K562 (cell line): ENCODE results near the gene USP9Y. TPM values are rescaled to one million over a fixed set of nuclear protein-coding genes. Genes with fewer than 3 reads are reported as not detected.

ENCODE experiments used
- ATAC-seq: fragments of 200-7000 bp; cut with Tn5 transposase; 3 replicates; pipeline ENCODE4 v1.9.1; 2020; ENCODE audit warnings: moderate library complexity
- BruUV-seq: library from RNA; stranded (reverse); fragments of 400-500 nt; replicated peaks from 2 replicates; lab custom pipeline; 2021; lab: Mats Ljungman, UMichigan
- CTCF ChIA-PET: fragments of 300-600 bp; formaldehyde crosslinking; extraction: SDS; loops from one replicate; lab custom pipeline; 2021; ENCODE audit warnings: low intra/inter-chr PET ratio; lab: Yijun Ruan, JAX
- POLR2A ChIA-PET: fragments of 300-600, 350-650 bp; sonication (Branson Sonifier 250); formaldehyde crosslinking; extraction: SDS; loops from one replicate; lab custom pipeline; 2021; ENCODE audit warnings: antibody characterized with exemption, inconsistent platforms; lab: Yijun Ruan, JAX
- DNase-seq, 4 experiments: peaks; one replicate each; pipeline versions ENCODE4 v3.0.0 to v3.0.0-alpha.2; 2011 to 2018; ENCODE audit warnings: low spot score in 3 of 4, mixed read lengths in 3 of 4; ENCODE audit errors: extremely low read depth in 1 of 4
- FAIRE-seq: peaks from 2 replicates; lab custom pipeline; 2011; peaks lifted over from hg19 to GRCh38; lab: Jason Lieb, UNC
- H2AFZ ChIP-seq: 2 replicates; pipeline ENCODE4 v1.6.0; 2011; ENCODE audit warnings: low read depth, low read length, control low read depth, inconsistent platforms
- H3K27ac ChIP-seq: fragments of 200-600 bp; 3 replicates; pipeline ENCODE4 v1.8.0; 2011; ENCODE audit warnings: low read depth, mild to moderate bottlenecking, control low read depth, inconsistent platforms, low read length, moderate library complexity, mixed read lengths; ENCODE audit errors: extremely low read depth
- H3K27me3 ChIP-seq, 2 experiments: fragments of 300-600 bp in 1 of 2; 2 replicates in 1 of 2; 3 replicates in 1 of 2; pipeline versions ENCODE4 v1.6.0 to v1.8.0; 2011; ENCODE audit warnings: inconsistent platforms in 2 of 2, low read length in 2 of 2, mild to moderate bottlenecking in 1 of 2, mixed read lengths in 1 of 2, moderate library complexity in 1 of 2; ENCODE audit not compliant: control insufficient read depth in 2 of 2, insufficient read depth in 2 of 2
- H3K36me3 ChIP-seq: fragments of 300-600 bp; 3 replicates; pipeline ENCODE4 v1.8.0; 2011; ENCODE audit warnings: mild to moderate bottlenecking, low read length, inconsistent platforms; ENCODE audit not compliant: control insufficient read depth, insufficient read depth
- H3K4me1 ChIP-seq, 2 experiments: fragments of 200-600 bp in 1 of 2; replicated peaks in 1 of 2; 2 replicates in 1 of 2; 3 replicates in 1 of 2; pipeline versions ENCODE4 v1.5.1 to v1.8.0; 2011; ENCODE audit warnings: inconsistent platforms in 2 of 2, low read length in 2 of 2, mild to moderate bottlenecking in 1 of 2, mixed read lengths in 1 of 2, moderate library complexity in 1 of 2; ENCODE audit not compliant: control insufficient read depth in 2 of 2, insufficient read depth in 2 of 2
- H3K4me2 ChIP-seq: 2 replicates; pipeline ENCODE4 v1.6.1; 2011; ENCODE audit warnings: low read length, control low read depth, inconsistent platforms, mixed read lengths; ENCODE audit not compliant: insufficient read depth
- H3K4me3 ChIP-seq: fragments of 200-600 bp; sonication (generic), shearing (Covaris generic); 2 replicates; pipeline ENCODE4 v1.5.1; 2016; ENCODE audit warnings: control low read depth, inconsistent platforms
- H3K79me2 ChIP-seq: fragments of 200-600 bp; 3 replicates; pipeline ENCODE4 v1.8.0; 2011; ENCODE audit warnings: low read length, inconsistent platforms; ENCODE audit not compliant: control insufficient read depth, insufficient read depth
- H3K9ac ChIP-seq, 2 experiments: 2 replicates each; pipeline versions ENCODE4 v1.6.0 to v1.6.1; 2011; ENCODE audit warnings: low read depth in 2 of 2, low read length in 2 of 2, control low read depth in 1 of 2, inconsistent platforms in 1 of 2, mild to moderate bottlenecking in 1 of 2, mixed read lengths in 1 of 2; ENCODE audit not compliant: insufficient read depth in 1 of 2
- H3K9me1 ChIP-seq: one replicate; pipeline ENCODE4 v1.6.0; 2011; ENCODE audit warnings: inconsistent platforms, mild to moderate bottlenecking, low read length, moderate library complexity; ENCODE audit not compliant: control insufficient read depth, insufficient read depth
- H3K9me3 ChIP-seq: replicated peaks from 2 replicates; pipeline ENCODE4 v1.5.1; 2011; ENCODE audit warnings: low read depth, low read length, inconsistent platforms; ENCODE audit not compliant: control insufficient read depth, insufficient read depth
- H4K20me1 ChIP-seq: replicated peaks from 2 replicates; pipeline ENCODE4 v1.6.1; 2011; ENCODE audit warnings: low read length, inconsistent platforms, mixed read lengths; ENCODE audit not compliant: control insufficient read depth, insufficient read depth
- ETV5 ChIP-seq: sonication (generic); formaldehyde crosslinking; IDR thresholded peaks from 2 replicates; pipeline ENCODE4 v1.4.0; 2020; ENCODE audit warnings: low read depth, mild to moderate bottlenecking, missing genetic modification reagents
- FOXP1 ChIP-seq: sonication (generic); formaldehyde crosslinking; IDR thresholded peaks from 2 replicates; pipeline ENCODE4 v1.8.0; 2022; ENCODE audit warnings: mild to moderate bottlenecking, missing genetic modification reagents
- JUND ChIP-seq, 2 experiments: IDR thresholded peaks; 2 replicates in 1 of 2; 3 replicates in 1 of 2; pipeline ENCODE4 v1.6.1; 2011; ENCODE audit warnings: borderline replicate concordance in 2 of 2, low read depth in 2 of 2, low read length in 2 of 2, improper control_type of control experiment in 1 of 2, missing biosample characterization in 1 of 2, missing genetic modification characterization in 1 of 2, missing genetic modification reagents in 1 of 2
- MTA1 ChIP-seq: fragments of 450-650 bp; IDR thresholded peaks from 2 replicates; pipeline ENCODE4 v1.6.1; 2017; ENCODE audit warnings: borderline replicate concordance
- NCOA2 ChIP-seq, 2 experiments: fragments of 450-650 bp; IDR thresholded peaks; 2 replicates each; pipeline ENCODE4 v1.6.1; 2018; ENCODE audit warnings: mild to moderate bottlenecking in 2 of 2, moderate library complexity in 1 of 2; ENCODE audit not compliant: partially characterized antibody in 2 of 2
- RNF2 ChIP-seq: sonication (generic); IDR thresholded peaks from 2 replicates; pipeline ENCODE4 v1.6.1; 2016
- ZNF12 ChIP-seq: sonication (generic); formaldehyde crosslinking; IDR thresholded peaks from 2 replicates; pipeline ENCODE4 v1.4.0; 2020; ENCODE audit warnings: mild to moderate bottlenecking, missing genetic modification reagents
- ZNF311 ChIP-seq: fragments of 250-450 bp; sonication (Bioruptor Pico); IDR thresholded peaks from 2 replicates; pipeline ENCODE4 v1.4.0; 2020; ENCODE audit warnings: mild to moderate bottlenecking, moderate library complexity
- ZNF57 ChIP-seq: fragments of 450-650 bp; formaldehyde crosslinking; IDR thresholded peaks from 2 replicates; pipeline ENCODE4 v1.4.0; 2020; ENCODE audit warnings: mild to moderate bottlenecking, moderate library complexity
- ZNF586 ChIP-seq: fragments of 450-650 bp; formaldehyde crosslinking; conservative IDR thresholded peaks from 2 replicates; pipeline ENCODE4 v1.4.0; 2020; ENCODE audit warnings: mild to moderate bottlenecking, moderate library complexity
- ZNF785 ChIP-seq: fragments of 250-450 bp; sonication (Bioruptor Pico); IDR thresholded peaks from 2 replicates; pipeline ENCODE4 v1.4.0; 2020; ENCODE audit warnings: mild to moderate bottlenecking
- WGBS: fragments of 100-300 bp; shearing (Covaris generic); methylation state at CpG from one replicate; pipeline ENCODE4 v1.1.6; 2016; ENCODE audit warnings: low coverage, mixed read lengths; ENCODE audit not compliant: insufficient coverage; ENCODE audit errors: missing lambda C conversion rate; 5-methylcytosine and 5-hydroxymethylcytosine counted together
- in situ Hi-C: fragments of 300-500 bp; cut with MboI; formaldehyde crosslinking; loops from 4 replicates; pipeline ENCODE4 v1.15.0; 2018; ENCODE audit warnings: inconsistent platforms, mixed read lengths
- intact Hi-C: fragments of 100-400 bp; cut with micrococcal nuclease; formaldehyde crosslinking; loops from 2 replicates; pipeline ENCODE4 v1.14.2; 2022
- polyA plus RNA-seq, 8 experiments: library from polyadenylated mRNA; depleted of rRNA in 4 of 8; stranded (reverse) in 5 of 8; unstranded in 3 of 8; fragments of >200 nt; fragmentation: Nextera tagmentation in 2 of 8; fragmentation: Illumina TruSeq in 1 of 8; extraction: Ambion mirVana in 2 of 8; extraction: Trizol in 1 of 8; gene quantifications; 2 replicates each; pipeline versions ENCODE4 v1.2.1 to v1.2.3, GENCODE V29; 2011 to 2014; ENCODE audit warnings: inconsistent platforms in 1 of 8, missing spikeins in 1 of 8
- total RNA-seq, 7 experiments: library from RNA; depleted of rRNA in 6 of 7; stranded (reverse); fragments of >200 nt in 6 of 7; fragmentation: Illumina TruSeq in 2 of 7; extraction: Trizol in 2 of 7; gene quantifications; 2 replicates each; pipeline versions ENCODE4 v1.2.1 to v1.2.3, GENCODE V29; 2011 to 2021; ENCODE audit warnings: low replicate concordance in 1 of 7
- TF ChIP-seq, protein P1 (sequence below): fragments of 250-450 bp; sonication (Bioruptor Pico); IDR thresholded peaks from 2 replicates; pipeline ENCODE4 v1.8.0; 2022; ENCODE audit warnings: inconsistent platforms
- TF ChIP-seq, protein P2 (sequence below): conservative IDR thresholded peaks from 2 replicates; pipeline ENCODE4 v1.6.1; 2011; ENCODE audit warnings: low read depth, mild to moderate bottlenecking, low read length; ENCODE audit not compliant: control insufficient read depth
- TF ChIP-seq, protein P3 (sequence below): IDR thresholded peaks from 3 replicates; pipeline ENCODE4 v1.6.1; 2011; ENCODE audit warnings: borderline replicate concordance, mild to moderate bottlenecking; ENCODE audit not compliant: insufficient read length, insufficient read depth

The USP9Y gene
- total and polyA plus RNA-seq, 9 of the 15 experiments (the other 6 are each of a cell fraction or from before 2014, with no cell fraction given), result 0.13 TPM; not detected in 8

DNA sequence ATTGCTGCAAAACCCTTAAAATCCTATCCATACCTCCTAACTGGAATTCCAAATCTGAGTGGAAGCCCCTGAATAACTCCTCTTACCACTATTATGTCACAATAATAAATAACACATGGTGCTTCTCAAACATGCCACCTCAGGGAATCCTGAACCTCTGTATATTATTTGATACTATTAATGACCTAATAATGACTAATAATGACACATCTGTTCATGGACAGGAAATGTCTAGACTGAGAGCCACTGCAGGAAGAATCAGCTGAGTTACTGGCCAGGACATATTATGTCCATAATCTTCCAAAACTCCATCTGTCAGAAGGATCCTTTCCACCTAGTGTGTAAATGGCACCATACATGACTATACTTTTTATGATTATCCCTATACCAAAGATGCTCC is 195.9 kb downstream of the USP9Y start:
- TF ChIP-seq NCOA2 (IDR thresholded peaks at IDR 0.05; ENCODE audit: partially characterized antibody in 2 of 2) (no peak), ZNF586 (CRISPR knock-in tag) (no peak), ZNF785 (no peak), FOXP1 (no peak)
- FAIRE-seq, result no peak
- H4K20me1 ChIP-seq, result no peaks in the 10 kb centered on the region

DNA sequence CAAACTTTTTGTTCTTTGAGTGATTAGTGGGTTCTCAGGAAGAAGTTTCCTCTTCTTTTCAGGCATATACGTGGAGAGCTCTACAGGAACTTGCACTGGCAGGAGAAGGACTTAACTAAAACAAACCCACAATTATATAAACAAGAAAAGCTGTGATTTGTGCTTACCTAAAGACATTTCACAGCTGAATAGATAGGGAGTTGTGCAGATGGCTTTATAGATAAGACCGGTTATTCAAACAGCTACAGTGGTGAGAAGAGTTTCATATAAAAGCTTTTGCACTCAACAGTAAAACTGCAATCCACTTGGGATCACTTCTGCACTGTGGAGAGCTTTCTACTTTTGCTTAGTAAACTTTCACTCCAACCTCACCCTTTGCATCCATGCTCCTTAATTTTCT is 197.6 kb downstream of the USP9Y start:
- POLR2A ChIA-PET, result no interaction called here

More for the DNA sequence above, 195.9 kb downstream of the USP9Y start:
- ChIA-PET CTCF (no interaction called here), POLR2A (no interaction called here)
- no peaks in the 10 kb centered on the region for H3K27me3 ChIP-seq
- H3K9me3 ChIP-seq, result no peaks in the 10 kb centered on the region
- no peaks in the 10 kb centered on the region for H3K36me3 ChIP-seq
- intact Hi-C loops (no loop called here), in situ Hi-C loops (no loop called here)
- no peak overlapping the region for H3K27ac ChIP-seq
- BruUV-seq, result no TSS peak
- no peaks in the 10 kb centered on the region for H3K9me1 ChIP-seq
- H3K79me2 ChIP-seq, result no peaks in the 10 kb centered on the region
- H3K9ac ChIP-seq, result no peak overlapping the region
- DNase-seq (no peak), ATAC-seq (no peak)
- H3K4me3 ChIP-seq, result no peak overlapping the region
- H3K4me2 ChIP-seq, result no peak overlapping the region
- H3K4me1 ChIP-seq, result no peaks in the 10 kb centered on the region
- H2AFZ ChIP-seq, result no peak overlapping the region

More for the DNA sequence above, 197.6 kb downstream of the USP9Y start:
- H3K9me1 ChIP-seq, result no peaks in the 10 kb centered on the region
- no peak overlapping the region for H2AFZ ChIP-seq
- H3K4me1 ChIP-seq, result no peaks in the 10 kb centered on the region
- H3K9ac ChIP-seq, result no peak overlapping the region
- no peaks in the 10 kb centered on the region for H3K36me3 ChIP-seq
- in situ Hi-C loops, result no loop called here
- no peak overlapping the region for H3K4me3 ChIP-seq
- intact Hi-C loops, result no loop called here
- H3K27ac ChIP-seq, result no peak overlapping the region
- H3K9me3 ChIP-seq, result no peaks in the 10 kb centered on the region
- no peaks in the 10 kb centered on the region for H4K20me1 ChIP-seq
- no TSS peak for BruUV-seq
- CTCF ChIA-PET, result no interaction called here
- TF ChIP-seq JUND (IDR thresholded peaks at IDR 0.05; ENCODE audit: borderline replicate concordance, low read depth, low read length) (no peak), JUND (tag; IDR thresholded peaks at IDR 0.05; ENCODE audit: borderline replicate concordance, low read depth, low read length) (no peak), ZNF311 (CRISPR knock-in tag) (no peak), ZNF57 (CRISPR knock-in tag) (no peak), ETV5 (CRISPR knock-in tag) (no peak), MTA1 (no peak), RNF2 (no peak), ZNF12 (CRISPR knock-in tag) (no peak)
- TF ChIP-seq, protein P1, sequence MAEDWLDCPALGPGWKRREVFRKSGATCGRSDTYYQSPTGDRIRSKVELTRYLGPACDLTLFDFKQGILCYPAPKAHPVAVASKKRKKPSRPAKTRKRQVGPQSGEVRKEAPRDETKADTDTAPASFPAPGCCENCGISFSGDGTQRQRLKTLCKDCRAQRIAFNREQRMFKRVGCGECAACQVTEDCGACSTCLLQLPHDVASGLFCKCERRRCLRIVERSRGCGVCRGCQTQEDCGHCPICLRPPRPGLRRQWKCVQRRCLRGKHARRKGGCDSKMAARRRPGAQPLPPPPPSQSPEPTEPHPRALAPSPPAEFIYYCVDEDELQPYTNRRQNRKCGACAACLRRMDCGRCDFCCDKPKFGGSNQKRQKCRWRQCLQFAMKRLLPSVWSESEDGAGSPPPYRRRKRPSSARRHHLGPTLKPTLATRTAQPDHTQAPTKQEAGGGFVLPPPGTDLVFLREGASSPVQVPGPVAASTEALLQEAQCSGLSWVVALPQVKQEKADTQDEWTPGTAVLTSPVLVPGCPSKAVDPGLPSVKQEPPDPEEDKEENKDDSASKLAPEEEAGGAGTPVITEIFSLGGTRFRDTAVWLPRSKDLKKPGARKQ (CRISPR knock-in tag), result no peak
- TF ChIP-seq, protein P2, sequence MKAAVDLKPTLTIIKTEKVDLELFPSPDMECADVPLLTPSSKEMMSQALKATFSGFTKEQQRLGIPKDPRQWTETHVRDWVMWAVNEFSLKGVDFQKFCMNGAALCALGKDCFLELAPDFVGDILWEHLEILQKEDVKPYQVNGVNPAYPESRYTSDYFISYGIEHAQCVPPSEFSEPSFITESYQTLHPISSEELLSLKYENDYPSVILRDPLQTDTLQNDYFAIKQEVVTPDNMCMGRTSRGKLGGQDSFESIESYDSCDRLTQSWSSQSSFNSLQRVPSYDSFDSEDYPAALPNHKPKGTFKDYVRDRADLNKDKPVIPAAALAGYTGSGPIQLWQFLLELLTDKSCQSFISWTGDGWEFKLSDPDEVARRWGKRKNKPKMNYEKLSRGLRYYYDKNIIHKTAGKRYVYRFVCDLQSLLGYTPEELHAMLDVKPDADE, result no peak
- TF ChIP-seq, protein P3, sequence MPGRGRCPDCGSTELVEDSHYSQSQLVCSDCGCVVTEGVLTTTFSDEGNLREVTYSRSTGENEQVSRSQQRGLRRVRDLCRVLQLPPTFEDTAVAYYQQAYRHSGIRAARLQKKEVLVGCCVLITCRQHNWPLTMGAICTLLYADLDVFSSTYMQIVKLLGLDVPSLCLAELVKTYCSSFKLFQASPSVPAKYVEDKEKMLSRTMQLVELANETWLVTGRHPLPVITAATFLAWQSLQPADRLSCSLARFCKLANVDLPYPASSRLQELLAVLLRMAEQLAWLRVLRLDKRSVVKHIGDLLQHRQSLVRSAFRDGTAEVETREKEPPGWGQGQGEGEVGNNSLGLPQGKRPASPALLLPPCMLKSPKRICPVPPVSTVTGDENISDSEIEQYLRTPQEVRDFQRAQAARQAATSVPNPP, result no peak
- ATAC-seq (no peak), DNase-seq (no peak), FAIRE-seq (no peak)
- no peaks in the 10 kb centered on the region for H3K27me3 ChIP-seq
- no peak overlapping the region for H3K4me2 ChIP-seq
- no peaks in the 10 kb centered on the region for H3K79me2 ChIP-seq
- WGBS, result no CpG with 5 or more reads among the region's 2 CpGs
